ENCODE measurements around the gene SULT1A2.
"Not testable (repeated sequence)": the region's sequence is repeated elsewhere in the genome, so short reads cannot be mapped to it uniquely, and the experiment has no call there.

The SULT1A2 gene

GRCh38 chr16:28572696-28573510 is 23.9 kb downstream of the SULT1A2 start:
- DNase-seq: no peak
- in situ Hi-C loops (cut with HindIII; ENCODE audit: low pct_ligation_motif_present, low pct_unique_long_range_greater_than_20kb, low sequenced_read_pairs): no loop called here

DNA sequence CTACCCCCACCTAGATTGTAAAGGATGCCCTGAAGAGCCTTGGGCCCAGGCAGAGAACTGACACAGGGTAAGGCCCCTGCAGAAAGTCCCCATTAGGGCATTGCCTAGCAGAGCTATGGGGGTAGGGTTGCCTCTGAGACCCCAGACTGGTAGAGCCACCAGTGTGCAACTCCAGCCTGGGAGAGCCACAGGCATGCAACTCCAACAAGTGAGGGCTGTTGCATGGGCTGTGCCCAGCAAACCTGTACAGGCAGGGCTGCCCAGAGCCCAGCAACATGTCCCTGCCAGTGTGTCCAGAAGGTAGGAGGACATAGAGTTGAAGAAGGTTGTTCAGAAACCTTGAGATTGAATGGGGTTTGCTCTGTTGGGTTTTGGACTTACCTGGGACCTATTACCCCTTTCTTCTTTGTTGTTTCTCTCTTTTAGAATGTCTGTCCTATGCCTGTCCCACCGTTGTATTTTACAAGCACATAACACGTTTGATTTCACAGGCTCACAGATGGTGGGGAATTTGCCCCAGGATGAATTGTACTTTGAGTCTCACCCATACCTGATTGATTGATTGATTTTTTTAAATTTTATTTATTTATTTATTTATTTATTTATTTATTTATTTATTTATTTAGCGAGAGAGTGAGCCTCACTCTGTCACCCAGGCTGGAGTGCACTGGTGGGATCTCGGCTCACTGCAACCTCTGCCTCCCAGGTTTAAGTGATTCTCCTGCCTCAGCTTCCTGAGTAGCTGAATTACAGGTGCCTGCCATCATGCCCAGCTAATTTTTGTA is 26.7 kb downstream of the SULT1A2 start:
- in situ Hi-C loops (cut with HindIII; ENCODE audit: low pct_ligation_motif_present, low pct_unique_long_range_greater_than_20kb, low sequenced_read_pairs): no loop called here
- no peak for DNase-seq

DNA sequence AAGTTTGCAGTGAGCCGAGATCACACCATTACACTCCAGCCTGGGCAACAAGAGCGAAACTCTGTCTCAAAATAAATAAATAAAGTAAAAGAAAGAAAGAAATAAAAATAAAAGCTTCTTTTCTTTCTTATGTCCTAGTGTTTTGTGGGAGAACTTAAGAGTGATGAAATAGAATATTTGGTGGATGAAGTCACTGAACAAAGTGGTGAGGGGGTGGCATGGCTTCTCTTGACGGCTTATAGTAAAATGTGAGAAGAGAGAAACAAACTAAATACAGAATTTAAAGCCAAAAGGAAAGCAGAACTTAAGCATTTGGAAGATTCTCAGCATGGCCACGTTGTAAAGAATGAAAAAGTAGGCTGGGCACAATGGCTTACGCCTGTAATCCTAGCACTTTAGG is 27.8 kb downstream of the SULT1A2 start:
- in situ Hi-C loops (cut with HindIII; ENCODE audit: low pct_ligation_motif_present, low pct_unique_long_range_greater_than_20kb, low sequenced_read_pairs): no loop called here
- no peak for DNase-seq

- in situ Hi-C loops (cut with HindIII; ENCODE audit: low pct_ligation_motif_present, low pct_unique_long_range_greater_than_20kb, low sequenced_read_pairs): no loop called here
- no peak for DNase-seq
Measured at GRCh38 chr16:28567292-28567691, 29.6 kb downstream of the SULT1A2 start.

- in situ Hi-C loops (cut with HindIII; ENCODE audit: low pct_ligation_motif_present, low pct_unique_long_range_greater_than_20kb, low sequenced_read_pairs); DNase-seq: not testable (repeated sequence)
Measured at GRCh38 chr16:28566233-28566925, 30.5 kb downstream of the SULT1A2 start.

GRCh38 chr16:28563218-28563617 is 33.6 kb downstream of the SULT1A2 start:
- no peak for DNase-seq
- in situ Hi-C loops (cut with HindIII; ENCODE audit: low pct_ligation_motif_present, low pct_unique_long_range_greater_than_20kb, low sequenced_read_pairs): no loop called here

GRCh38 chr16:28562199-28562598 is 34.7 kb downstream of the SULT1A2 start:
- in situ Hi-C loops (cut with HindIII; ENCODE audit: low pct_ligation_motif_present, low pct_unique_long_range_greater_than_20kb, low sequenced_read_pairs): no loop called here
- DNase-seq: no peak

DNA sequence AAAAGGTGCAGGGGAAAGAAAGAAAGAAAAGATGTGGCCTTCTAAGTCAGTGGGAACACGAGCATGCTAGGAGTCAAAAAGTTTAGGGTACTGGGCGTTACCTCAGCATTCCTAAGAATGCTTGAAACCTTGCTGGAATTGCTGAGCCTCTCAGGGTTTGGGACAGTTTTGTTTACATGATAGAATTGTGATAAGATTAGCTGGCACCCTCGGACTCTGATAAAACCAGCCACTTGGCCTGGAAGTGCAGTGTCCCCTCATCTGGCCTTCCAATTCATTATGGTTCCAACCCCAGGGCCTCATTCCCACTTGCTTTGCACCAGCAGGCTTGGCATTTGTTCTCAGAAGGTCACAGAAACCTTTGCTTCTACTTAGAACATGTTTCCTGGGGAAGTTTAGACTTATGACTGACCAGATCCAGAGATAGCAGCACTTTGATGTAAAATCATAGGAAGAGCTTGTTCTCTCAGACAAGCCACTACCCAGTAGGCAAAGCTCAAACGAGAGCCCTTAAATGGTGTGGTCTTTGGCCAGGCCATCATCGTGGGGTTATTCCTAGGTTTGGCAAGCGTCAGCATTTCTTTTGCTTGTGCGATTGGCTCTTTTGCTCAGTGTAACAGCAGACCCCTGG is 35.2 kb downstream of the SULT1A2 start:
- in situ Hi-C loops (cut with HindIII; ENCODE audit: low pct_ligation_motif_present, low pct_unique_long_range_greater_than_20kb, low sequenced_read_pairs): no loop called here
- no peak for DNase-seq

GRCh38 chr16:28558456-28558855 is 38.4 kb downstream of the SULT1A2 start:
- in situ Hi-C loops (cut with HindIII; ENCODE audit: low pct_ligation_motif_present, low pct_unique_long_range_greater_than_20kb, low sequenced_read_pairs): no loop called here

GRCh38 chr16:28556914-28557320 is 39.9 kb downstream of the SULT1A2 start:
- in situ Hi-C loops (cut with HindIII; ENCODE audit: low pct_ligation_motif_present, low pct_unique_long_range_greater_than_20kb, low sequenced_read_pairs): no loop called here
- DNase-seq: no peak

More at GRCh38 chr16:28558456-28558855, 38.4 kb downstream of the SULT1A2 start:
- DNase-seq: no peak

- DNase-seq: no peak
- in situ Hi-C loops (cut with HindIII; ENCODE audit: low pct_ligation_motif_present, low pct_unique_long_range_greater_than_20kb, low sequenced_read_pairs): no loop called here
Measured at GRCh38 chr16:28555561-28555960, 41.3 kb downstream of the SULT1A2 start.

DNA sequence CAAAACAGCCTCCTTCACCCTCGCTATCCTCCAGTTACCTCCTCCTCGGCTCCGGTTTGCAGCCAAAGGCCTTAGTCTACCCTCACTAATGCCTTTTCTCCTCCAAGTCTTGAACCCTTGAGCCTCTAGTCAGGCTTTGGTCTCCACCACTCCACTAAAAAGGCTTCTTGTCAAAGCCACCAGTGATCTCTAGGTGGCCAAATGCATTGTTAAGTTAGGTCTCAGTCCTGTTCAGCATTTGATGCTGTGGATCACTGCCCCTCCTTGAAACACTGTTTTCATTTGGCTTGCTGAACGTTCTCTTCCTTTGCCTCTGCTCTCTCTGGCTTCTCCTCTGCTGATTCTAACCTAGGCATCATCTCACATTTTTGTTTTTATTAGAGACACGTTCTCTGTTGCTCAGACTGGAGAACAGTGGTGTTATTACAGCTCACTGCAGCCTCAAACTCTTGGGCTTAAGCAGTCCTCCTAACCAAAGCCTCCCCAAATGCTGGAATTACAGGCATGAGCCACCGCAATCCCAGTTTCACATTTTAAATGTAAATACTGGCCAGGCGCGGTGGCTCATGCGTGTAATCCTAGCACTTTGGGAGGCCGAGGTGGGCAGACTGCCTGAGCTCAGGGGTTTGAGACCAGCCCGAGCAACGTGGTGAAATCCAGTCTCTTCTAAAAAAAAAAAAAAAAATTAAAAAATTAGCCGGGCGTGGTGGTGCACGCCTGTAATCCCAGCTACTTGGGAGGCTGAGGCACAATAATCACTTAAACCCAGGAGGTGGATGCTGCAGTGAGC is 42.0 kb downstream of the SULT1A2 start:
- no peak for DNase-seq
- in situ Hi-C loops (cut with HindIII; ENCODE audit: low pct_ligation_motif_present, low pct_unique_long_range_greater_than_20kb, low sequenced_read_pairs): no loop called here

- in situ Hi-C loops (cut with HindIII; ENCODE audit: low pct_ligation_motif_present, low pct_unique_long_range_greater_than_20kb, low sequenced_read_pairs): no loop called here
Measured at GRCh38 chr16:28553776-28554633, 42.8 kb downstream of the SULT1A2 start, which contains the start of gene SGF29. TSS of gene SGF29 (plus strand) at chr16:28553920. CDS start at chr16:28581070, 27,150 bp downstream.

GRCh38 chr16:28549301-28549899 is 47.5 kb downstream of the SULT1A2 start:
- peak; percentile 59 for DNase-seq
- in situ Hi-C loops (cut with HindIII; ENCODE audit: low pct_ligation_motif_present, low pct_unique_long_range_greater_than_20kb, low sequenced_read_pairs): no loop called here

More at GRCh38 chr16:28553776-28554633, 42.8 kb downstream of the SULT1A2 start, which contains the start of gene SGF29:
- peak; percentile 90 for DNase-seq

DNA sequence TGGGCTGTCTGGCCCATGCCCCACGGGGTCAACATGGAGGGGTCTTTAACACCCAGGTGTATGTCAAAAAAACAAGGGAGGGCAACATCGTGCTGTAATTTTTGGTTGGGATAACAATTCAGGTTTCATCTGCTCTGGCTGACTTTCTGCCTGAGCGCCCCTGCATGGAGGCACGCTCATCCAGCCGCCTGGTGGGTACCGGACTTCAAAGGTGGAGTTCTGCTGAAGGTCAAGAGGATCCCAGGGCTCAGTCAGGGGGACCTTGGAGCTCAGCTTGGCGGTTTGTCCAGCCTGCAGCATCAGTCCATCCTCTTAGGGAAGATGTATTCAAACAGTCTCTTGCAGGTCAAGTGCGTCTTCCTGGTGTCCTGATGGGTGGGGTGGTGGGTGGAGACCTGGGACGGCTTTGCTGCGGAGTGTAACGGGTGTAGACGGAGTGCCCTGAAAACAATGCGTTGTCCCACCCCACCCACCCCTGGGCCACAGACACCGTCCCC is 48.5 kb downstream of the SULT1A2 start:
- DNase-seq: no peak
- in situ Hi-C loops (cut with HindIII; ENCODE audit: low pct_ligation_motif_present, low pct_unique_long_range_greater_than_20kb, low sequenced_read_pairs): no loop called here

- in situ Hi-C loops (cut with HindIII; ENCODE audit: low pct_ligation_motif_present, low pct_unique_long_range_greater_than_20kb, low sequenced_read_pairs): no loop called here
- no peak for DNase-seq
Measured at GRCh38 chr16:28546626-28547025, 50.2 kb downstream of the SULT1A2 start.
